Mesothelial cell of epicardium (in vitro differentiated cells): ENCODE data around the gene AWAT2. TPM values are rescaled to one million over a fixed set of nuclear protein-coding genes. Genes with fewer than 3 reads are reported as not detected.
"Not testable (repeated sequence)": the region's sequence is repeated elsewhere in the genome, so short reads cannot be mapped to it uniquely, and the experiment has no call there.

ENCODE experiments used
- DNase-seq, 2 experiments: peaks; one replicate each; pipeline ENCODE4 v3.0.0; 2021; ENCODE audit warnings: low spot score in 2 of 2; ENCODE audit not compliant: unreplicated experiment in 2 of 2
- H3K27ac Mint-ChIP-seq: 2 replicates; pipeline ENCODE4 v1.8.0; 2021; ENCODE audit warnings: mixed read lengths
- H3K27me3 Mint-ChIP-seq: 2 replicates; pipeline ENCODE4 v1.8.0; 2021; ENCODE audit warnings: low read depth, mixed read lengths
- H3K36me3 Mint-ChIP-seq: 2 replicates; pipeline ENCODE4 v1.8.0; 2021; ENCODE audit warnings: mixed read lengths
- H3K4me1 Mint-ChIP-seq: 2 replicates; pipeline ENCODE4 v1.8.0; 2021; ENCODE audit warnings: mixed read lengths
- H3K4me3 Mint-ChIP-seq: 2 replicates; pipeline ENCODE4 v1.8.0; 2021; ENCODE audit warnings: mild to moderate bottlenecking, moderate library complexity, mixed read lengths
- H3K9me3 Mint-ChIP-seq: 2 replicates; pipeline ENCODE4 v1.8.0; 2021; ENCODE audit warnings: mixed read lengths
- CTCF ChIP-seq: fragments of 200-600 bp; sonication (generic); IDR thresholded peaks from one replicate; pipeline ENCODE4 v1.5.0; 2021; ENCODE audit warnings: antibody characterized with exemption; ENCODE audit not compliant: unreplicated experiment
- total RNA-seq: library from RNA; stranded (reverse); gene quantifications from 3 replicates; pipeline ENCODE4 v1.2.1, GENCODE V29; 2021

Gene AWAT2
- total RNA-seq, 1 donor from 2014 or later: not detected

- no peak for DNase-seq
- Mint-ChIP-seq H3K4me3 (no peak overlapping the region), H3K36me3 (no peaks in the 10 kb centered on the region), H3K4me1 (no peaks in the 10 kb centered on the region), H3K27ac (no peak overlapping the region), H3K9me3 (peaks cover 40% of the 10 kb centered on the region), H3K27me3 (no peaks in the 10 kb centered on the region)
- no peak for TF ChIP-seq CTCF
Observed at GRCh38 chrX:70009970-70010369, 39.8 kb downstream of the AWAT2 start.

GRCh38 chrX:70009049-70009448, 40.7 kb downstream of the AWAT2 start:
- TF ChIP-seq CTCF: no peak
- peaks cover 34% of the 10 kb centered on the region for H3K9me3 Mint-ChIP-seq

GRCh38 chrX:70007946-70008345, 41.8 kb downstream of the AWAT2 start:
- Mint-ChIP-seq H3K4me1 (no peaks in the 10 kb centered on the region), H3K9me3 (peaks cover 34% of the 10 kb centered on the region), H3K36me3 (no peaks in the 10 kb centered on the region), H3K27ac (no peak overlapping the region), H3K4me3 (no peak overlapping the region), H3K27me3 (no peaks in the 10 kb centered on the region)
- TF ChIP-seq CTCF: no peak
- no peak for DNase-seq

More at GRCh38 chrX:70009049-70009448, 40.7 kb downstream of the AWAT2 start:
- no peak for DNase-seq
- Mint-ChIP-seq H3K36me3 (no peaks in the 10 kb centered on the region), H3K4me3 (no peak overlapping the region), H3K27me3 (no peaks in the 10 kb centered on the region), H3K4me1 (no peaks in the 10 kb centered on the region), H3K27ac (no peak overlapping the region)

GRCh38 chrX:70001708-70002341, 47.9 kb downstream of the AWAT2 start:
- Mint-ChIP-seq H3K4me3 (no peak overlapping the region), H3K36me3 (no peaks in the 10 kb centered on the region), H3K27ac (no peak overlapping the region), H3K4me1 (no peaks in the 10 kb centered on the region), H3K9me3 (peaks cover 36% of the 10 kb centered on the region), H3K27me3 (no peaks in the 10 kb centered on the region)
- no peak for DNase-seq
- no peak for TF ChIP-seq CTCF

GRCh38 chrX:70001269-70001668, 48.5 kb downstream of the AWAT2 start:
- no peaks in the 10 kb centered on the region for H3K27me3 Mint-ChIP-seq
- no peak for DNase-seq
- H3K27ac Mint-ChIP-seq: no peak overlapping the region
- no peaks in the 10 kb centered on the region for H3K36me3 Mint-ChIP-seq
- TF ChIP-seq CTCF: no peak
- no peaks in the 10 kb centered on the region for H3K4me1 Mint-ChIP-seq
- H3K4me3 Mint-ChIP-seq: no peak overlapping the region
- peaks cover 36% of the 10 kb centered on the region for H3K9me3 Mint-ChIP-seq

- not testable (repeated sequence) for H3K27ac Mint-ChIP-seq, DNase-seq, H3K36me3 Mint-ChIP-seq, H3K27me3 Mint-ChIP-seq, H3K4me1 Mint-ChIP-seq, H3K4me3 Mint-ChIP-seq
- H3K9me3 Mint-ChIP-seq: peaks cover 43% of the 10 kb centered on the region
Observed at GRCh38 chrX:69998299-69998698, 51.4 kb downstream of the AWAT2 start.
